Stimulated activated CD8-positive, alpha-beta memory T cell treated with anti-CD3 and anti-CD28 coated beads, Interleukin-15, amount 100 ng/mL, for 48 hours (primary cell): Measurements from ENCODE around the gene CDK5.
"Not testable (repeated sequence)": the region's sequence is repeated elsewhere in the genome, so short reads cannot be mapped to it uniquely, and the experiment has no call there.

ENCODE experiments used
- DNase-seq, 2 donors: peaks; one replicate each; pipeline ENCODE4 v3.0.0-alpha.2; 2020; ENCODE audit warnings: low read depth in 2 of 2

The CDK5 gene

GRCh38 chr7:151057989-151058780 lies 488 bp upstream of the CDK5 start:
- peak; percentile 97 for DNase-seq

- no peak for DNase-seq
Observed at GRCh38 chr7:151056666-151057505, 811 bp downstream of the CDK5 start.

DNA sequence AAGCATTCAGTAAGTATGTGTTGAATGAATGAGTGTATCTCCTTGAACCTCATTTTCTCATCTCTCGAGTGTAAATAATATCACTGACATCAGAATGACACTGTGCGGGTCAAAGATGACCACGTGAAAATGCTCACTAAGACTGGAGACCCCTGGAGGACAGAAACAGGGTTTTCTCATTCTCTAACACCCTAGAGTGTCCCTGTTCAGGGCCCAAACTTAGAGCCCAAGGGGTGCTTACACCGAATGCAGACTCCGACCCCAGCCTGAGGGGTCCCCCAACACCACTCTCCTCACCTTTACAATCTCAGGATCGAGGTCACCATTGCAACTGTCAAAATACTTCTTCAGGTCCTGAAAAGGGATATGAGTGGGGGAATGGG lies 1.4 kb downstream of the CDK5 start:
- DNase-seq, result no peak

DNA sequence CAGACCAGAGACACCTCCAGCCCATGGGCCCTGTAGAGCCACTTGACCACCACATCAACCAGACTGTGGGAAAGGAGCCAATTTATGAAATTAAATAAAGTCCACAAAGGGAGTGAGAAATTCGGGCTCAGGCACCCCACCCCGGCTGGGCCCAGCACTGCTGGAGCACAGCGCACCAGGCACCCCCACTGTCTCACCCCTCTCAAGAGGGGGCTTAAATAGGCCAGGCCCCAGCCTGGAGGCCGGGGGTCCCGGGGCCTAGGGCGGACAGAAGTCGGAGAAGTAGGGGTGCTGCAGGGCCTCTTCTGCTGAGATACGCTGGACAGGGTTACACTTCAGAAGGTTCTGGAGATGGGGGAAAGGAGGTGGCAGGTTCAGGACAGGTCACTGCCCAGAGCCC lies 3.9 kb downstream of the CDK5 start:
- no peak for DNase-seq

- DNase-seq, result no peak
Observed at GRCh38 chr7:151053096-151053495, 4.6 kb downstream of the CDK5 start.

DNA sequence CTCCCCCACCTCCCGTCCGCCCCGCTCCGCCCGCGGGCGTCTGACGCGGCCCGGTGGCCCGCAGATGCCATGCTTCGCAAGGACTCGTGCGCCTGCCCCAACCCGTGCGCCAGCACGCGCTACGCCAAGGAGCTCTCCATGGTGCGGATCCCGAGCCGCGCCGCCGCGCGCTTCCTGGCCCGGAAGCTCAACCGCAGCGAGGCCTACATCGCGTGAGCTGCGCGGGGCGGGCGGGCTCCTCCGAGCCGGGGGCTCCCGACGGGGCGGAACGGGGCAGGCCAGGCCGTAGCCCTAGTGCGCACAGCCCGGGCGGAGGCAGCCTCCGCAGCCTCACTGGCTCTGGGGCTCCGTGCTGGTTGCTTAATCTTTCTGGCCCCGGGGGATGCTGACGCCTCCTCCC lies 6.6 kb downstream of the CDK5 start:
- DNase-seq, result peak in 1 of 2 donors; percentile 25

DNA sequence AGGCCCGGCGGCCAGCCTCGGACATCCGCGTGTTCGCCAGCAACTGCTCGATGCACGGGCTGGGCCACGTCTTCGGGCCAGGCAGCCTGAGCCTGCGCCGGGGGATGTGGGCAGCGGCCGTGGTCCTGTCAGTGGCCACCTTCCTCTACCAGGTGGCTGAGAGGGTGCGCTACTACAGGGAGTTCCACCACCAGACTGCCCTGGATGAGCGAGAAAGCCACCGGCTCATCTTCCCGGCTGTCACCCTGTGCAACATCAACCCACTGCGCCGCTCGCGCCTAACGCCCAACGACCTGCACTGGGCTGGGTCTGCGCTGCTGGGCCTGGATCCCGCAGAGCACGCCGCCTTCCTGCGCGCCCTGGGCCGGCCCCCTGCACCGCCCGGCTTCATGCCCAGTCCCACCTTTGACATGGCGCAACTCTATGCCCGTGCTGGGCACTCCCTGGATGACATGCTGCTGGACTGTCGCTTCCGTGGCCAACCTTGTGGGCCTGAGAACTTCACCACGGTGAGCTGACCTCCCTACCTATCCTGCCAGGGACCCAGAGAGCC lies 8.7 kb downstream of the CDK5 start:
- DNase-seq, result no peak

DNA sequence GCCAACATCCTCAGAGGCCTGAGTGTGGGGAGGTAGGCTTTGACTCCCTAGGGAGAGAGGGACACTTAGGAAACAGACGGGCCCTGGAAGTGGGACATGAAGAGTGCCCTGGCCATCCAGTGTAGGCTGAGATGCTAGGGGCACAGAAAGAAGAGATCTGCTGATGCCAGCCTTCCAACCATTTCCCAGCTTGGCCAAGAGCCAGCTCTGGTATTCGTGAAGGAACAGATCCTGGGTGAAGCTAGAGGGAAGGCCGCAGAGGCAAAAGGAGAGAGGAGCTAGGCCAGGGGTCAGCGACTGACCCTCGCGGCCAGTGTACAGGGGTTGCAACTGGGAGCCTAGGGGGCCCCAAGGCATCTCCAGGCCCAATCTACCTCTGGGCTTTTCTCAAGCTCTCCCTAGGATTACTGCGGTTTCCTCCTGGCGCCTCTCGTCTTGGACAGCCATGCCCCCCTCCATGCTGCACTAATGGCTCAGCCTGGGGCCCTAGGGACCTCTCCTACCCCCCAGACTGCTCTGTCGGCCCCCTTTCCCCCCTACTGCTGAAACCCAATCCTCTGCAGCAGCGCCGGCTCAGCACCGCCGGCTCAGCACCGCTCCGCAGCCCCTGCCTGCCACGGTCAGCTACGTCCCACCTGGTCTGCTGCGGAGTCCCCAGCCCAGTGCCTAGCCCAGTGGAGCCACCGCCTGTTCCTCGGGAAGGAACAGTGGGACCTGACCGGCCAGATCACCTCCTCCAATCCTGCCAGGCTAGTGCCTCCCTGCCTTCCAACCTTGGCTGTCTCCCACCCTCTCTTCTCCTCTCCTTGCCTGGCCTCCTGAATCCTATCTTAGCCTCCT lies 9.5 kb downstream of the CDK5 start, which contains the start of gene ASIC3:
TSS of gene ASIC3 (plus strand) at position 556 of the 840 bp plus-strand sequence. CDS start 355 bp downstream, outside the sequence.
- no peak for DNase-seq

DNA sequence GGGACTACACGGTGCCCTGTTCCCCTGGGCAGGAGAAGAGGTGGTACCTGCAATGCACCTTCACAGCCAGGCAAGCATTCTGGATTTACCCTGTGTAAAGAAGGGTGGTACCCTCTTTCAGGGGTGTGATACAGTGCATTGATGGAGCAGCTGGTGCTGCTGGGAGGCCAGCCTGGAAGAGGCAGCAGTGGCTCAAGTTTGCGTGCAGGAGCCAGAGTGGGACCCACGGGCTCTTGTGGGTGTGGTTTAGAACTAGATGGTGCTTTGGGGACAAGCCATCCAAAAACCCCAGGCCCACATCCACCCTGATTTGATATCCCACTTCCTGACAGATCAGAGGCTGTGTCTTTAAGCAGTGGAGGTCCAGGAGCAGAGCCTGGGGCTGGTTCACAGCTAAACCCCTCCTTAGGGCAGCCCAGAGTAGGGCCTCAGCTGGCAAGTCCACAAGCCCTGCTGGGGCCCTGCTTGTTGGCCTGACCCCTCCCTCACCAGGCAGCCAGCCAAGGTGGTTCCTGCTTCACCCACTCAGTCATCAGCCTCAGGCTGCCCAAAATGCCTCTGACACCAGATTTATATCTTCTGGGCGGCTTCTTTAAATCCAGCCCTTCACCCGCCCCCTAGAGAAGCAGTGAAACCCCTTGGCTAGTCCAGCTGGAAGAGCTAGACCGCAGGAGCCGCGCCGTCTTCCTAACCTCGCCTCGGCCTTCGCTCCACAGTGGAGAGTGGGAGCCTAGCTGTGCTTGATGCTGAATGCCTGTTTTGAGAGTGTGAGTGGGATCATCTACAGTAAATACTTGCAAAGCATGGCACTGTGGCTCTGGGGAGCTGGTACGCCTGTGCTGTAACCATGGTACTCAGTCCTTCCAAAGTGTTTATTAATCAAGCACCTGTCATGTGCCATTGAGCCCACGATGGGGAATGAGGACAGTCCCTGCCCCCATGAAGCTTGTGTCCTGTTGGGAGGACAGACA lies 10.8 kb downstream of the CDK5 start:
- DNase-seq, result no peak

DNA sequence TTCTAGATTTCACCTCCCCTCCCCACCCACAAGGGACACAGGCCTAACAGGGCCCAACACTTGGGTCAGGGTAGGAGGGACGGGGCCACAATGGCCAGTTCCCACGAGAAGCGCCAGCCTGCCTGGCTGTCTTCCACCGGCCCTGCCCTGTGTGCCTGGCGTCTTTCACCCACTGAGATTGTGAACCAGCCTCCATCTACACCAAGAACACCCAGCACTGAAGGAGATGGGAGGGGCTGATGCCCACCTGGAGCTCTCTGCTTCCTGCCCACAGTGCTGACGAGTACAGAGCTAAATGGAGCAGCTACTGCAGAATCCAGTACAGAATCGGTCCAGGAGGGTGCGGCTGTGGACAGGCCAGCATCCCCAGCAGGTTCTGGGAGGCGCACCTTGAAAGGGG lies 11.7 kb downstream of the CDK5 start:
- DNase-seq, result no peak

GRCh38 chr7:151045262-151045661 lies 12.4 kb downstream of the CDK5 start:
- DNase-seq, result no peak

DNA sequence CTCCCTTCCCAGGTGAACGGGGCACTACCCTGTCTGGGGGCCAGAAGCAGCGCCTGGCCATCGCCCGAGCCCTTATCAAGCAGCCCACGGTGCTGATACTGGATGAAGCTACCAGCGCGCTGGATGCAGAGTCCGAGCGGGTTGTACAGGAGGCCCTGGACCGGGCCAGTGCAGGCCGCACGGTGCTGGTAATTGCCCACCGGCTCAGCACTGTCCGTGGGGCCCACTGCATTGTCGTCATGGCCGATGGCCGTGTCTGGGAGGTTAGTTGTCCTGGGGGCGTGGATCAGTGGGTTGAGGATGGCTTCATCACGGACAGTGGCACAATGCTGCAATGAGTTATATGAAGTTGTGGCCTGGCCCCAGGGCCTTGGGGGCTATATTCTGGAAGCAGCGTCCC lies 13.7 kb downstream of the CDK5 start:
- no peak for DNase-seq

DNA sequence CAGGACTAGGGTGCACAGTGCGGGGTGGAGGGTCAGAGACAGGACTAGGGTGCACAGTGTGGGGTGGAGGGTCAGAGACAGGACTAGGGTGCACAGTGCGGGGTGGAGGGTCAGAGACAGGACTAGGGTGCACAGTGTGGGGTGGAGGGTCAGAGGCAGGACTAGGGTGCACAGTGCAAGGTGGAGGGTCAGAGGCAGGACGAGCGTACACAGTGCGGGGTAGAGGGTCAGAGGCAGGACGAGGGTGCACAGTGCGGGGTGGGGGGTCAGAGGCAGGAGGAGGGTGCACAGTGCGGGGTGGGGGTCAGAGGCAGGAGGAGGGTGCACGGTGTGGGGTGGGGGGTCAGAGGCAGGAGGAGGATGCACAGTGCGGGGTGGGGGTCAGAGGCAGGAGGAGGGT lies 14.2 kb downstream of the CDK5 start:
- not testable (repeated sequence) for DNase-seq

DNA sequence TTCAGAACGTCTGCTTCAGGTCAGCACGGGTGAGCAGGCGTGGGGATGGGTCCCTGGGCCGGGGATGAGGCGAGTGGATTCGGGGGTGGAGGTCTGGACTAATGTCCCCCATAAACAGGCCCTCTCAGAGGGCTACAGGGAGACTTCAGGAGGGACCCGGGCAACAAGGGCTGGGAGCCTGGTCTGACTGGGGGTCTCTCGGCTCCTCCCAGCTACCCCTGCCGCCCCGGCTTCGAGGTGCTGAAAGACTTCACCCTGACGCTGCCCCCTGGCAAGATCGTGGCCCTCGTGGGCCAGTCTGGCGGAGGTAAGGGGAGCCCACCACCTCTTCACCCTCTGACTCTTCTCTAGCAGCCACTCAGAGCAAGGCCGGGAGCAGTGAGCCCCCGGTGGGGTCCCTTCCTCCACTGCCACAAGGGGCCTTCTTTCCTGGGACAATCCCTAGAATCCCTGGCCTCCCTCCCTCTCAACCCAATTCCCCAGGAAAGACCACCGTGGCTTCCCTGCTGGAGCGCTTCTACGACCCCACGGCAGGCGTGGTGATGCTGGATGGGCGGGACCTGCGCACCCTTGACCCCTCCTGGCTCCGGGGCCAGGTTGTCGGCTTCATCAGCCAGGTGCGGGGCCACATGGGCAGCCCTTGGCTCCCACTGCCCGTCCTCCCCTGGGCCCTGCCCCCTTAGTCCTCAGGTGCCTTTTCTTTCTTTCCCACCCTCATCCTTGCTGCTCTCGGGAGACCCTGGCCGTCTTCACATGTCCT lies 16.9 kb downstream of the CDK5 start:
- no peak for DNase-seq

DNA sequence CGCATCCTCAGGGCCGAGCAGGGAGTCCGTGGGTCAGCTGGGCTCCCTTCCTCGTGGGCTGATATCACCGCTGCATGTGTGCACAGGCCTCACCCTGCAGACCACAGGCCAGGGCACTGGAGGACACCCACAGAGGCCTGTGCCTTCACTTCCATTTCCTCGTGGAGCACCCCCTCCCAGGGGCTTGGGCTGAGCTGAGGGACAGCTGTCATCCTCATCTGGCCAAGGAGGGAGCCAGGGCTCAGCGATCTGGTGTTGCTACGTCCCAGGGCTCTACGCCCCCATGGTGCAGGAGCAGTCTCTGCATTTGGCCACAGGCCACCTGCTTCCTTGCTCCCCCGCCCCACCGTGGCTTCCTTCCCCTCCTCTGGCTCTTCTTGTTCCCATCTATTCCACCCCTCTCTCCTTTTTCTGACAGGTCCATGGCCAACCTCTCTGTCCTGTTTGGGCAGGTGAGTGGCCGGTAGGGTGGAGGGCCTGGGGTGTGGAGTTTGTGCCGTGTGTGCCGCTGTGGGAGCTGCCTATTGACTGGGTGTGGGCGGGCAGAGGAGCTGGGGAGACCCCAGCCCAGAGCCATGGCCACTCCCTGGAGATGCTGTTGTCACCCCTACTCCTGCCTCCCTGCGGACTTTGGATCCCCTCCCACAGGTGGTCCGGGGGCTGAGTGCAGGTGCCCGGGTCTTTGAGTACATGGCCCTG lies 17.7 kb downstream of the CDK5 start:
- DNase-seq, result no peak

- peak; percentile 81 to 82 for DNase-seq
Observed at GRCh38 chr7:151038951-151039849, 18.5 kb downstream of the CDK5 start.

DNA sequence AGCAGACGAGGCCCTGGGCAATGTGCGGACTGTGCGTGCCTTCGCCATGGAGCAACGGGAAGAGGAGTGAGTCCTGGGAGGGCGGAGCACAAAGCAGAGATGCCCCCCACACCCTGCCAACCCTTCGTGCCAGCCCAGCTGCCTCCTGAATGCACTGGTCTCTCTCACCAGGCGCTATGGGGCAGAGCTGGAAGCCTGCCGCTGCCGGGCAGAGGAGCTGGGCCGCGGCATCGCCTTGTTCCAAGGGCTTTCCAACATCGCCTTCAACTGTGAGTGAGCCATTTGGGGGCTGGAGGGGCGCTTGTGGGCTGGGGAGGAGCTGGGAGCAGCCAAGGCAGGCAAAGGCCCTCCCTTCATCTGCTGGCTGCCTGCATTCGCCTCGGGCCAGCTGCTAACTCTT lies 21.8 kb downstream of the CDK5 start:
- no peak for DNase-seq
